K562 (cell line): ENCODE measurements around the gene PEF1. TPM values are rescaled to one million over a fixed set of nuclear protein-coding genes. Genes with fewer than 3 reads are reported as not detected.

Experiments
- ATAC-seq: fragments of 200-7000 bp; cut with Tn5 transposase; 3 replicates; pipeline ENCODE4 v1.9.1; 2020; ENCODE audit warnings: moderate library complexity
- BruUV-seq: library from RNA; stranded (reverse); fragments of 400-500 nt; replicated peaks from 2 replicates; lab custom pipeline; 2021; lab: Mats Ljungman, UMichigan
- CTCF ChIA-PET: fragments of 300-600 bp; formaldehyde crosslinking; extraction: SDS; loops from one replicate; lab custom pipeline; 2021; ENCODE audit warnings: low intra/inter-chr PET ratio; lab: Yijun Ruan, JAX
- POLR2A ChIA-PET: fragments of 300-600, 350-650 bp; sonication (Branson Sonifier 250); formaldehyde crosslinking; extraction: SDS; loops from one replicate; lab custom pipeline; 2021; ENCODE audit warnings: antibody characterized with exemption, inconsistent platforms; lab: Yijun Ruan, JAX
- DNase-seq, 4 experiments: peaks; one replicate each; pipeline versions ENCODE4 v3.0.0 to v3.0.0-alpha.2; 2011 to 2018; ENCODE audit warnings: low spot score in 3 of 4, mixed read lengths in 3 of 4; ENCODE audit errors: extremely low read depth in 1 of 4
- FAIRE-seq: peaks from 2 replicates; lab custom pipeline; 2011; peaks lifted over from hg19 to GRCh38; lab: Jason Lieb, UNC
- H2AFZ ChIP-seq: 2 replicates; pipeline ENCODE4 v1.6.0; 2011; ENCODE audit warnings: low read depth, low read length, control low read depth, inconsistent platforms
- H3K27ac ChIP-seq: fragments of 200-600 bp; 3 replicates; pipeline ENCODE4 v1.8.0; 2011; ENCODE audit warnings: low read depth, mild to moderate bottlenecking, control low read depth, inconsistent platforms, low read length, moderate library complexity, mixed read lengths; ENCODE audit errors: extremely low read depth
- H3K27me3 ChIP-seq, 2 experiments: fragments of 300-600 bp in 1 of 2; 2 replicates in 1 of 2; 3 replicates in 1 of 2; pipeline versions ENCODE4 v1.6.0 to v1.8.0; 2011; ENCODE audit warnings: inconsistent platforms in 2 of 2, low read length in 2 of 2, mild to moderate bottlenecking in 1 of 2, mixed read lengths in 1 of 2, moderate library complexity in 1 of 2; ENCODE audit not compliant: control insufficient read depth in 2 of 2, insufficient read depth in 2 of 2
- H3K36me3 ChIP-seq: fragments of 300-600 bp; 3 replicates; pipeline ENCODE4 v1.8.0; 2011; ENCODE audit warnings: mild to moderate bottlenecking, low read length, inconsistent platforms; ENCODE audit not compliant: control insufficient read depth, insufficient read depth
- H3K4me1 ChIP-seq, 2 experiments: fragments of 200-600 bp in 1 of 2; replicated peaks in 1 of 2; 2 replicates in 1 of 2; 3 replicates in 1 of 2; pipeline versions ENCODE4 v1.5.1 to v1.8.0; 2011; ENCODE audit warnings: inconsistent platforms in 2 of 2, low read length in 2 of 2, mild to moderate bottlenecking in 1 of 2, mixed read lengths in 1 of 2, moderate library complexity in 1 of 2; ENCODE audit not compliant: control insufficient read depth in 2 of 2, insufficient read depth in 2 of 2
- H3K4me2 ChIP-seq: 2 replicates; pipeline ENCODE4 v1.6.1; 2011; ENCODE audit warnings: low read length, control low read depth, inconsistent platforms, mixed read lengths; ENCODE audit not compliant: insufficient read depth
- H3K4me3 ChIP-seq: fragments of 200-600 bp; sonication (generic), shearing (Covaris generic); 2 replicates; pipeline ENCODE4 v1.5.1; 2016; ENCODE audit warnings: control low read depth, inconsistent platforms
- H3K79me2 ChIP-seq: fragments of 200-600 bp; 3 replicates; pipeline ENCODE4 v1.8.0; 2011; ENCODE audit warnings: low read length, inconsistent platforms; ENCODE audit not compliant: control insufficient read depth, insufficient read depth
- H3K9ac ChIP-seq, 2 experiments: 2 replicates each; pipeline versions ENCODE4 v1.6.0 to v1.6.1; 2011; ENCODE audit warnings: low read depth in 2 of 2, low read length in 2 of 2, control low read depth in 1 of 2, inconsistent platforms in 1 of 2, mild to moderate bottlenecking in 1 of 2, mixed read lengths in 1 of 2; ENCODE audit not compliant: insufficient read depth in 1 of 2
- H3K9me1 ChIP-seq: one replicate; pipeline ENCODE4 v1.6.0; 2011; ENCODE audit warnings: inconsistent platforms, mild to moderate bottlenecking, low read length, moderate library complexity; ENCODE audit not compliant: control insufficient read depth, insufficient read depth
- H3K9me3 ChIP-seq: replicated peaks from 2 replicates; pipeline ENCODE4 v1.5.1; 2011; ENCODE audit warnings: low read depth, low read length, inconsistent platforms; ENCODE audit not compliant: control insufficient read depth, insufficient read depth
- H4K20me1 ChIP-seq: replicated peaks from 2 replicates; pipeline ENCODE4 v1.6.1; 2011; ENCODE audit warnings: low read length, inconsistent platforms, mixed read lengths; ENCODE audit not compliant: control insufficient read depth, insufficient read depth
- ARID3B ChIP-seq: fragments of 250-450 bp; sonication (Bioruptor Pico); IDR thresholded peaks from 2 replicates; pipeline ENCODE4 v1.4.0; 2020; ENCODE audit warnings: borderline replicate concordance
- CSDE1 ChIP-seq, 2 experiments: fragments of 450-650 bp; IDR thresholded peaks; 2 replicates each; pipeline ENCODE4 v1.6.1; 2016; ENCODE audit warnings: mild to moderate bottlenecking in 1 of 2
- CUX1 ChIP-seq: fragments of 200-800 bp; sonication (Bioruptor generic); IDR thresholded peaks from 2 replicates; pipeline ENCODE4 v1.6.1; 2016; ENCODE audit warnings: missing genetic modification characterization, missing compliant biosample characterization
- DNMT1 ChIP-seq: fragments of 450-650 bp; IDR thresholded peaks from 2 replicates; pipeline ENCODE4 v1.6.1; 2016; ENCODE audit warnings: antibody characterized with exemption, mild to moderate bottlenecking
- DPF2 ChIP-seq: fragments of 450-650 bp; IDR thresholded peaks from 2 replicates; pipeline ENCODE4 v1.6.1; 2016
- E2F5 ChIP-seq: sonication (generic); formaldehyde crosslinking; IDR thresholded peaks from 2 replicates; pipeline ENCODE4 v1.8.0; 2022; ENCODE audit warnings: mild to moderate bottlenecking, missing genetic modification reagents
- E2F6 ChIP-seq, 2 experiments: IDR thresholded peaks; 2 replicates each; pipeline ENCODE4 v1.6.1; 2011; ENCODE audit warnings: borderline replicate concordance in 1 of 2, control low read depth in 1 of 2, low read depth in 1 of 2, low read length in 1 of 2, mild to moderate bottlenecking in 1 of 2, mixed read lengths in 1 of 2, moderate library complexity in 1 of 2; ENCODE audit not compliant: insufficient read depth in 1 of 2, insufficient read length in 1 of 2, poor library complexity in 1 of 2, severe bottlenecking in 1 of 2; ENCODE audit errors: extremely low read depth in 1 of 2
- ETV1 ChIP-seq: fragments of 450-650 bp; conservative IDR thresholded peaks from 2 replicates; pipeline ENCODE4 v1.6.1; 2016; ENCODE audit warnings: missing genetic modification characterization, control low read depth, low read depth, missing compliant biosample characterization
- KLF16 ChIP-seq: IDR thresholded peaks from 2 replicates; pipeline ENCODE4 v1.6.1; 2016; ENCODE audit warnings: antibody characterized with exemption
- TEAD4 ChIP-seq, 2 experiments: sonication (generic) in 1 of 2; formaldehyde crosslinking in 1 of 2; IDR thresholded peaks; 2 replicates each; pipeline versions ENCODE4 v1.6.1 to v1.8.0; 2012 to 2022; ENCODE audit warnings: borderline replicate concordance in 1 of 2, inconsistent platforms in 1 of 2, low read length in 1 of 2, mild to moderate bottlenecking in 1 of 2, missing genetic modification reagents in 1 of 2
- ZFP1 ChIP-seq: fragments of 450-650 bp; formaldehyde crosslinking; IDR thresholded peaks from 2 replicates; pipeline ENCODE4 v1.4.0; 2020; ENCODE audit warnings: mild to moderate bottlenecking, mixed read lengths
- ZNF444 ChIP-seq: fragments of 250-450 bp; sonication (Bioruptor Pico); IDR thresholded peaks from 2 replicates; pipeline ENCODE4 v1.4.0; 2020; ENCODE audit warnings: mild to moderate bottlenecking, moderate library complexity
- WGBS: fragments of 100-300 bp; shearing (Covaris generic); methylation state at CpG from one replicate; pipeline ENCODE4 v1.1.6; 2016; ENCODE audit warnings: low coverage, mixed read lengths; ENCODE audit not compliant: insufficient coverage; ENCODE audit errors: missing lambda C conversion rate; 5-methylcytosine and 5-hydroxymethylcytosine counted together
- in situ Hi-C: fragments of 300-500 bp; cut with MboI; formaldehyde crosslinking; loops from 4 replicates; pipeline ENCODE4 v1.15.0; 2018; ENCODE audit warnings: inconsistent platforms, mixed read lengths
- intact Hi-C: fragments of 100-400 bp; cut with micrococcal nuclease; formaldehyde crosslinking; loops from 2 replicates; pipeline ENCODE4 v1.14.2; 2022
- polyA plus RNA-seq, 8 experiments: library from polyadenylated mRNA; depleted of rRNA in 4 of 8; stranded (reverse) in 5 of 8; unstranded in 3 of 8; fragments of >200 nt; fragmentation: Nextera tagmentation in 2 of 8; fragmentation: Illumina TruSeq in 1 of 8; extraction: Ambion mirVana in 2 of 8; extraction: Trizol in 1 of 8; gene quantifications; 2 replicates each; pipeline versions ENCODE4 v1.2.1 to v1.2.3, GENCODE V29; 2011 to 2014; ENCODE audit warnings: inconsistent platforms in 1 of 8, missing spikeins in 1 of 8
- total RNA-seq, 7 experiments: library from RNA; depleted of rRNA in 6 of 7; stranded (reverse); fragments of >200 nt in 6 of 7; fragmentation: Illumina TruSeq in 2 of 7; extraction: Trizol in 2 of 7; gene quantifications; 2 replicates each; pipeline versions ENCODE4 v1.2.1 to v1.2.3, GENCODE V29; 2011 to 2021; ENCODE audit warnings: low replicate concordance in 1 of 7

The PEF1 gene
- total and polyA plus RNA-seq, 9 of the 15 experiments (the other 6 are each of a cell fraction or from before 2014, with no cell fraction given) = 26.3 to 95.5 (median 61.9) TPM

GRCh38 chr1:31633117-31633516 lies 11.6 kb downstream of the PEF1 start:
- H4K20me1 ChIP-seq = peaks cover 6% of the 10 kb centered on the region; the same call in 1 of the 2 replicates
- in situ Hi-C loops = no loop called here
- H3K4me2 ChIP-seq = no peak overlapping the region
- peak; percentile 64 to 76 (median 73) for DNase-seq
- WGBS = 35% methylated on average over 4 of the region's 4 CpGs
- peaks cover 0 to 2% of the 10 kb centered on the region in 2 experiments; a peak in 1 of 5 replicates for H3K4me1 ChIP-seq
- no peak overlapping the region; the same call in 2 of the 3 replicates for H3K27ac ChIP-seq
- BruUV-seq = no TSS peak
- H3K4me3 ChIP-seq = no peak overlapping the region
- ChIA-PET POLR2A (interaction anchor here (0.6 to 1.3 kb wide), 3 partner anchors 10 to 121 kb away, joined by 3 read pairs; partner anchors contain the start of gene PEF1), CTCF (interaction anchor here (0.6 to 0.8 kb wide), 2 partner anchors 69 to 112 kb away, joined by 3 to 6 read pairs; no protein-coding TSS in a partner anchor)
- peak; percentile 88 for FAIRE-seq
- no peak overlapping the region for H2AFZ ChIP-seq
- H3K27me3 ChIP-seq = no peaks in the 10 kb centered on the region
- intact Hi-C loops = loop anchor here (5.0 kb wide), 1 partner anchor 71 kb away; no protein-coding TSS in a partner anchor
- peaks cover 6% of the 10 kb centered on the region for H3K9me1 ChIP-seq
- H3K79me2 ChIP-seq = peaks cover 16% of the 10 kb centered on the region; the same call in 2 of the 3 replicates
- H3K36me3 ChIP-seq = peaks cover 64% of the 10 kb centered on the region; the same call in 2 of the 3 replicates
- peak; percentile 94 for ATAC-seq
- H3K9me3 ChIP-seq = no peaks in the 10 kb centered on the region
- H3K9ac ChIP-seq = peak overlapping the region in 1 of 2 experiments; percentile 18; a peak in 1 of 4 replicates
- no peak for TF ChIP-seq DPF2
- TF ChIP-seq ARID3B = no peak
- no peak for TF ChIP-seq ETV1
- 0 out of 2 replicates have a peak, but pooled peaks have one; percentile 22 for TF ChIP-seq TEAD4 (IDR thresholded peaks at IDR 0.05; ENCODE audit: low read length)
- TF ChIP-seq TEAD4 (CRISPR knock-in tag; IDR thresholded peaks at IDR 0.05; ENCODE audit: borderline replicate concordance) = no peak
- TF ChIP-seq DNMT1 = no peak
- no peak for TF ChIP-seq ZFP1
- no peak for TF ChIP-seq ZNF444 (CRISPR knock-in tag)
- no peak for TF ChIP-seq E2F6 (IDR thresholded peaks at IDR 0.05; ENCODE audit: borderline replicate concordance in 1 of 2, extremely low read depth in 1 of 2, insufficient read depth in 1 of 2, insufficient read length in 1 of 2, low read depth in 1 of 2, low read length in 1 of 2, poor library complexity in 1 of 2, severe bottlenecking in 1 of 2)
- TF ChIP-seq KLF16 = no peak
- TF ChIP-seq CUX1 (CRISPR knock-in tag) = no peak
- TF ChIP-seq CSDE1 (IDR thresholded peaks at IDR 0.05) = no peak
- no peak for TF ChIP-seq E2F5 (CRISPR knock-in tag)
